Gastrocnemius medialis (tissue), 4 donors: Measurements from ENCODE around the gene PDK3.

ENCODE experiments used
- POLR2A ChIP-seq, 2 donors: fragments of 450-650 bp; IDR thresholded peaks; one replicate each; pipeline ENCODE4 v1.6.1; 2017; ENCODE audit warnings: antibody characterized with exemption in 2 of 2, mild to moderate bottlenecking in 2 of 2, moderate library complexity in 2 of 2
- TF ChIP-seq, protein P1 (sequence below), 5 experiments: fragments of 450-650 bp in 3 of 5; fragments of 200-600 bp in 2 of 5; sonication (generic) in 2 of 5; IDR thresholded peaks in 4 of 5; conservative IDR thresholded peaks in 1 of 5; 1 replicate in 4 of 5; 2 replicates in 1 of 5; pipeline ENCODE4 v1.5.1; 2016 to 2019; ENCODE audit warnings: antibody characterized with exemption in 5 of 5, mild to moderate bottlenecking in 3 of 5, moderate library complexity in 3 of 5

DNA sequence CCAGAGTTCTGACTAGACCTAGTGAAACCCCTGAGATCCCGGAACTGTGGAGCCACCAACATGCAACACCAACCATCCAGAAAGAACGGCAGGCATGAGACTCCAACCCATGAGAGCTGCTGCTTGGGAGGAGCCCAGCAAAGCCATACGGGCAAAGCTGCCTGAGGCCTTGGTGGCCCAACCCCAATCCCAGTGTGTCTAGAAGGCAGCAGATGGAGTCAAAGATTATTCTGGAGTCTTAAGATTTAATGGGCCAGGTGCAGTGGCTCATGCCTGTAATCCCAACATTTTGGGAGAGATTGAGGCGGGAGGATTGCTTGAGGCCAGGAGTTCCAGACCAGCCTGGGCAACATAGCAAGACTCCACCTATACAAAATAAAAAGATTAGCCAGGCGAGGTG is 49.2 kb upstream of the PDK3 start:
- no peak for TF ChIP-seq POLR2A (IDR thresholded peaks at IDR 0.05)
- TF ChIP-seq, protein P1, sequence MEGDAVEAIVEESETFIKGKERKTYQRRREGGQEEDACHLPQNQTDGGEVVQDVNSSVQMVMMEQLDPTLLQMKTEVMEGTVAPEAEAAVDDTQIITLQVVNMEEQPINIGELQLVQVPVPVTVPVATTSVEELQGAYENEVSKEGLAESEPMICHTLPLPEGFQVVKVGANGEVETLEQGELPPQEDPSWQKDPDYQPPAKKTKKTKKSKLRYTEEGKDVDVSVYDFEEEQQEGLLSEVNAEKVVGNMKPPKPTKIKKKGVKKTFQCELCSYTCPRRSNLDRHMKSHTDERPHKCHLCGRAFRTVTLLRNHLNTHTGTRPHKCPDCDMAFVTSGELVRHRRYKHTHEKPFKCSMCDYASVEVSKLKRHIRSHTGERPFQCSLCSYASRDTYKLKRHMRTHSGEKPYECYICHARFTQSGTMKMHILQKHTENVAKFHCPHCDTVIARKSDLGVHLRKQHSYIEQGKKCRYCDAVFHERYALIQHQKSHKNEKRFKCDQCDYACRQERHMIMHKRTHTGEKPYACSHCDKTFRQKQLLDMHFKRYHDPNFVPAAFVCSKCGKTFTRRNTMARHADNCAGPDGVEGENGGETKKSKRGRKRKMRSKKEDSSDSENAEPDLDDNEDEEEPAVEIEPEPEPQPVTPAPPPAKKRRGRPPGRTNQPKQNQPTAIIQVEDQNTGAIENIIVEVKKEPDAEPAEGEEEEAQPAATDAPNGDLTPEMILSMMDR (IDR thresholded peaks at IDR 0.05 in 4 of 5, conservative IDR thresholded peaks at IDR 0.05 in 1 of 5), result no peak
